Neural cell (in vitro differentiated cells): ENCODE measurements around the gene ZNF135.

Source experiments
- CTCF ChIP-seq: fragments of 450-650 bp; IDR thresholded peaks from 2 replicates; pipeline ENCODE4 v1.5.1; 2014; ENCODE audit warnings: antibody characterized with exemption, mild to moderate bottlenecking, moderate library complexity; ENCODE audit not compliant: poor library complexity, severe bottlenecking
- EP300 ChIP-seq: fragments of 450-650 bp; conservative IDR thresholded peaks from 2 replicates; pipeline ENCODE4 v1.6.1; 2014; ENCODE audit warnings: antibody characterized with exemption, mild to moderate bottlenecking, moderate library complexity; ENCODE audit not compliant: poor library complexity, severe bottlenecking
- EZH2 ChIP-seq: fragments of 200-600, 300-800 bp; shearing (Covaris generic), sonication (generic); IDR thresholded peaks from 2 replicates; pipeline ENCODE4 v1.6.1; 2014; ENCODE audit warnings: antibody characterized with exemption, low read length, borderline replicate concordance, mild to moderate bottlenecking; ENCODE audit not compliant: insufficient read depth, poor library complexity, severe bottlenecking
- RAD21 ChIP-seq: fragments of 450-650 bp; conservative IDR thresholded peaks from 2 replicates; pipeline ENCODE4 v1.6.1; 2014; ENCODE audit warnings: antibody characterized with exemption, mild to moderate bottlenecking, moderate library complexity
- REST ChIP-seq: IDR thresholded peaks from 2 replicates; pipeline ENCODE4 v1.6.1; 2012; ENCODE audit warnings: borderline replicate concordance
- TAF1 ChIP-seq: IDR thresholded peaks from 2 replicates; pipeline ENCODE4 v1.6.1; 2012; ENCODE audit warnings: low read depth

GRCh38 chr19:58053480-58054156 lies 5.5 kb upstream of the ZNF135 start:
- no peak for TF ChIP-seq EZH2
- no peak for TF ChIP-seq EP300
- TF ChIP-seq CTCF, result no peak
- no peak for TF ChIP-seq REST
- TF ChIP-seq RAD21, result no peak
- TF ChIP-seq TAF1, result no peak
